ENCODE measurements around the gene CCDC149.

Gene CCDC149

GRCh38 chr4:24768604-24769003, 144.2 kb downstream of the CCDC149 start:
- H3K36me3 ChIP-seq (ENCODE audit: control insufficient read depth, insufficient read depth, low read length) = no peaks in the 10 kb centered on the region
- peaks cover 27% of the 10 kb centered on the region for H3K4me1 ChIP-seq (ENCODE audit: control insufficient read depth, insufficient read depth, low read length, poor library complexity, severe bottlenecking)
- no peaks in the 10 kb centered on the region for H3K9me3 ChIP-seq (ENCODE audit: control insufficient read depth, low read length)
- H3K4me3 ChIP-seq (ENCODE audit: extremely low read depth, insufficient read depth, low read length, poor library complexity, severe bottlenecking) = no peak overlapping the region
- no peak overlapping the region for H3K27ac ChIP-seq (ENCODE audit: low read depth, low read length, severe bottlenecking)

GRCh38 chr4:24768006-24768405, 144.8 kb downstream of the CCDC149 start:
- Histone ChIP-seq H3K4me3 (ENCODE audit: extremely low read depth, insufficient read depth, low read length, poor library complexity, severe bottlenecking) (no peak overlapping the region), H3K27ac (ENCODE audit: low read depth, low read length, severe bottlenecking) (no peak overlapping the region), H3K4me1 (ENCODE audit: control insufficient read depth, insufficient read depth, low read length, poor library complexity, severe bottlenecking) (peaks cover 31% of the 10 kb centered on the region), H3K9me3 (ENCODE audit: control insufficient read depth, low read length) (no peaks in the 10 kb centered on the region), H3K36me3 (ENCODE audit: control insufficient read depth, insufficient read depth, low read length) (no peaks in the 10 kb centered on the region)
- WGBS, 2 experiments (ENCODE audit: insufficient coverage in 2 of 2) = 90 to 92% methylated on average over 3 to 4 of the region's 5 CpGs

- 89 to 94% methylated on average over 4 of the region's 4 CpGs for WGBS, 2 experiments (ENCODE audit: insufficient coverage in 2 of 2)
Observed at GRCh38 chr4:24765376-24765988, 147.4 kb downstream of the CCDC149 start.

GRCh38 chr4:24764345-24764744, 148.5 kb downstream of the CCDC149 start:
- H3K9me3 ChIP-seq (ENCODE audit: control insufficient read depth, low read length) = no peaks in the 10 kb centered on the region
- peaks cover 15% of the 10 kb centered on the region for H3K4me1 ChIP-seq (ENCODE audit: control insufficient read depth, insufficient read depth, low read length, poor library complexity, severe bottlenecking)
- 60 to 85% methylated on average over 1 to 3 of the region's 3 CpGs for WGBS, 2 experiments (ENCODE audit: insufficient coverage in 2 of 2)
- H3K4me3 ChIP-seq (ENCODE audit: extremely low read depth, insufficient read depth, low read length, poor library complexity, severe bottlenecking) = no peak overlapping the region
- no peak overlapping the region for H3K27ac ChIP-seq (ENCODE audit: low read depth, low read length, severe bottlenecking)
- no peaks in the 10 kb centered on the region for H3K36me3 ChIP-seq (ENCODE audit: control insufficient read depth, insufficient read depth, low read length)

More at GRCh38 chr4:24765376-24765988, 147.4 kb downstream of the CCDC149 start:
- peak overlapping the region; percentile 36 for H3K27ac ChIP-seq (ENCODE audit: low read depth, low read length, severe bottlenecking)
- H3K4me1 ChIP-seq (ENCODE audit: control insufficient read depth, insufficient read depth, low read length, poor library complexity, severe bottlenecking) = peaks cover 24% of the 10 kb centered on the region
- H3K4me3 ChIP-seq (ENCODE audit: extremely low read depth, insufficient read depth, low read length, poor library complexity, severe bottlenecking) = no peak overlapping the region
- no peaks in the 10 kb centered on the region for H3K9me3 ChIP-seq (ENCODE audit: control insufficient read depth, low read length)
- H3K36me3 ChIP-seq (ENCODE audit: control insufficient read depth, insufficient read depth, low read length) = no peaks in the 10 kb centered on the region

- no peaks in the 10 kb centered on the region for H3K36me3 ChIP-seq (ENCODE audit: control insufficient read depth, insufficient read depth, low read length)
- 86 to 88% methylated on average over 3 to 5 of the region's 5 CpGs for WGBS, 2 experiments (ENCODE audit: insufficient coverage in 2 of 2)
- H3K27ac ChIP-seq (ENCODE audit: low read depth, low read length, severe bottlenecking) = peak overlapping the region; percentile 30
- H3K9me3 ChIP-seq (ENCODE audit: control insufficient read depth, low read length) = no peaks in the 10 kb centered on the region
- H3K4me3 ChIP-seq (ENCODE audit: extremely low read depth, insufficient read depth, low read length, poor library complexity, severe bottlenecking) = no peak overlapping the region
- peaks cover 10% of the 10 kb centered on the region for H3K4me1 ChIP-seq (ENCODE audit: control insufficient read depth, insufficient read depth, low read length, poor library complexity, severe bottlenecking)
Observed at GRCh38 chr4:24763631-24764297, 149.1 kb downstream of the CCDC149 start.

All from mesodermal cell (in vitro differentiated cells).